Stimulated activated CD8-positive, alpha-beta memory T cell treated with anti-CD3 and anti-CD28 coated beads, Interleukin-2, amount 100 ng/mL, for 1 hour (primary cell): Measurements from ENCODE around the gene RASSF9.

ENCODE experiments used
- DNase-seq, 2 donors: peaks; one replicate each; pipeline ENCODE4 v3.0.0-alpha.2; 2020; ENCODE audit warnings: low read depth in 2 of 2

The RASSF9 gene

GRCh38 chr12:85821206-85821605, 15.0 kb downstream of the RASSF9 start:
- DNase-seq = no peak

DNA sequence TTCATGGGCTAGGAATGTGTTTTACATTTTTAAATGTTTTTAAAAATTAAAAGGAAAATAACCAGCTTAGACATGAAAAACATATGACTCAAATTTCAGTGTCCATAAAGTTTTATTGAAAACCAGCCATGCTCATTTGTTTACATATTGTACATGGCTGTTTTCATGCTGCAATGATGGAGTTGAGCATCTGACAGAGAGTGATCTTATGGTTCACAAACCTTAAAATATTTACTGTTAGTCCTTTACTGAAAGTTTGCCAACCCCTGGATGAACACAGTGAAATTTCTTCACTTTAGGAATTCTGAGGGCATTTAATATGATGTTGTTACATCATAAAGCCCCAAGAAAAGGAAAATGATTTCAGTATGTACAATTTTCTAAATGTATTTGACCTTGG, 16.1 kb downstream of the RASSF9 start:
- DNase-seq = no peak

- DNase-seq = no peak
Measured at GRCh38 chr12:85814741-85815140, 21.5 kb downstream of the RASSF9 start.

- no peak for DNase-seq
Measured at GRCh38 chr12:85814071-85814470, 22.1 kb downstream of the RASSF9 start.

DNA sequence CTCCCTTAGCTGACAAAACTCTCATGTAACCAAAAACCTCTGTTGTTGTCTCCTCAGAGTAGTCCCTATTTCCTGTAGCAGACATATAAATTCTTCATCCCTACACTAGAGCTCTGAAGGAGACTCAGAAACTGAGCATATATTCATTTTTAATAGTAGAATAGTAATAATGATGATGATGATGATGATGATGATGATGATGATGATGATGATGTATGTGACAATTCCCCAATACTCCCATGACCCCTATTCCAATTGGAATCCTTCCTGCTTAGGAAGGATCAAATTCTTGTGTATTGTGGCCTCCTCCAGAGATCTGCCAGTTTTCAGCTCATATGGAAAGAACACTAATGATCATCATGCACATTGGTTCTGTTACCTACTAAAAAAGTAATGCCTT, 26.7 kb downstream of the RASSF9 start:
- DNase-seq = no peak

DNA sequence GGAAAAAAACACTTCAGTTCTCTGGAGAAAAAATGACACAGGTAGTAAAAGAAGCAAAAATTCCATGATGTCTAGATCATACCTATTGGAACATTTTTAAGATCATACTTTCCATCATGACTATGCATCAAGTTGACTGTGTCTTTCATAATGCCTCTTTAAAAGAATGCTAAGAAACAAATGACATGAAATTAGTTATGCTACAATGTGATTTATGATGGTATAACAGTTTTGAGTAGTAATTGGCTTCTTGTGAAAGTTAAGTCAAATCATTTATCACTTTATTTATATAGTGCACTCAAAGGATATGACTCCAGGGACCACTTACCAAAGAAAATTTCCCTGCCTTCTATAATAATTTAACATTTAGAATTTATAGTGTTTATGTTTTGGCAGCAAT, 28.5 kb downstream of the RASSF9 start:
- DNase-seq = no peak

- DNase-seq = no peak
Measured at GRCh38 chr12:85805654-85806053, 30.6 kb downstream of the RASSF9 start.

- no peak for DNase-seq
Measured at GRCh38 chr12:85804663-85805062, 31.5 kb downstream of the RASSF9 start.

DNA sequence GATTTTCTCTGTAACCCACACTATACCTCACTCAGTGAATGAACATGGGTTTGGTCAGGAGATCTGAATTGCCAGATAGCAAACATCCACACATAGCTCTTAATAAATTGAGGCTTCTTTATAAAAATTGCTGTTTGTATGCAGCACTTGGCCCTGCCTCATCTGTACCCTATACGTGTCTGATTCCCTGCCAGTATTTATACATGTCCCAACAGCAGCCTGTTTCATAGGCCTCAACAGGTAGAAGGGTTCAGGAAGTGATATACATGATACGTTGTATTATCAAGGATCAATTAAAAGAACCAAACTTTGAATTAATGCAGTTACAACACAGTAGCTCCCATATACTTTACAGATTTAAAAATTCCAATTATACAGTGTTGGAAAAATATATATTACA, 32.3 kb downstream of the RASSF9 start:
- no peak for DNase-seq

- no peak for DNase-seq
Measured at GRCh38 chr12:85803231-85803630, 33.0 kb downstream of the RASSF9 start.

- no peak for DNase-seq
Measured at GRCh38 chr12:85798122-85798521, 38.1 kb downstream of the RASSF9 start.

- no peak for DNase-seq
Measured at GRCh38 chr12:85796001-85796400, 40.2 kb downstream of the RASSF9 start.

DNA sequence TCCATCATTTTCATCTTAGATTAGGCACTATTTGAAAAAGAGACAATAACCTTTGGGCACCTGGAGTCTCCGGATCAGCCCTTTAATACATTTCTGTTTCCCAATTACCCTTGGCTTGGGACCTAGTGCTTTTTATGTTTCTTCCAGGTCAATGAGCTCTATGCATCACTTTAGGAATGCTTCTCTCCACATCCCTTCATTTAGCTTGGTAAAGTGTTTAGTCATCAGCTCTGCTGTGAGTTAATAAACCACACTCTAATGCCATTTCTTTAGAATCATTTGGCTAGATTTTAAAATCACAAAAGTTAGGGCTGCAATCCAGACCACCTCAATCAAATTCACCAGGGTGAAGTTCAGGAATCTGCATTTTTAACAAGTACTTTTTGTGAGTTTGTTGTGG, 41.7 kb downstream of the RASSF9 start:
- DNase-seq = no peak

DNA sequence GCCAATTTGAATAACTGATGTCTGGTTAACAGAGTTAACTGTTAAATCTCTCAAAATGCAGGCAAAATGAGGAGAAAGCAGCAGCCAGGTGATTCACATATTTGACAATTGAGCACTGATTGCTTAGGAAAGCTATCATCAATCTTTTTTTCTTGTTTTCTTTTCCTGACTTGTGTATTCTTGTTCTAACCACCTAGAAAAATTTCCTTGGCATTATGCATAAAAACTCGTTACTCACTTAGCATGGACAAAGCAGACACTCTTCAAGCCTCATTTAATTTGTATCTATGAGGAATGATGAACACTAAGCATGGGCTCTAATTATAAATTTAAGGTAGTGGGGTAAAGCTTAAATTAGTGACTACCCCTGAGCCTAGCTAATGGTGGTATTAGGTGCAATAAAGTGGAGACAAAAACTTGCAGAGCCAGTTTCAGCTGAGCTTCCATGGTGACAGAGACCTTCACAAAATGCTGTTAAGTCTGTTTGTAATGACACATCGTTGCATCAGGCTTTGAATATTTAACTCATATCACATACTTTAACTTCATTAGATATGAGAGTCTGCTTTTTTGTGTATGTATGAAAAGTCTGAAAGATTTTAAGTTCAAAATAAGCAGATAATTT, 52.0 kb downstream of the RASSF9 start:
- no peak for DNase-seq

DNA sequence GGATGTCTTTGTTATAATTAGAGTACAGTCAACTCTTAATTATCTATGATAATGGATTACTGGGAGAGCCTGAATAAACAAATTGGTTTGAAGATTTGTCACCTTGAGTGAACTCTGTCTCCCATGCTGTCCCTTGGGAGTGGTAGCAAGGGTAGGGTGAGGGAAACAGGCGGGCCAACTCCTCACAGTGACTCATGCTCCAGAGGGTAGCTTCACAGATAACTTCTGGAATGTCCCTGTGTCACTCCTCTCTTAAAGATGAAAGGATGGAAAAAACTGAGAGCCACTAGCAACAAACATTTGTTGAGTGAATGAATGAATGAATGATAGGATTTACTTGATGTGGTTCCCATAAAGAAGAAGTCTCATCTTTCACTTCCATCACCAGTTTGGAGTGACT, 53.5 kb downstream of the RASSF9 start:
- no peak for DNase-seq

DNA sequence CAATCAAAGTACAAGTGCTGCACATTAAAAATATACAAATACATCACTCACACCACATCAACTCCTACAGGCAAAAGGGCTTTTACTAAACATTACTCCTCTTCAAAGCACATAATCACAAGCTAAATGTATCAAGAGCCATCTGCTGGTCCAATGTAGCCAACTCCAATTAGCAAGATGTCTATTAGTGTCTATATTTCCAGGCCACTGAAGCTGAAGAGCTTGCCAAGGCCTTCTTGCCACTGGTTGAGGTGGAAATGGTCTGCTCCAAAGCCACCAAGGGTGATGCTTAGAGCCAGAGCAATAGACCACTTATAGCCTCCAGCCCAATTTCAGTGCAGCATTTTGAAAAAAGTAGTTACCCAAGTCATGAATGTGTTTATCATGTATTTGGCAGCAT, 54.4 kb downstream of the RASSF9 start:
- DNase-seq = no peak

DNA sequence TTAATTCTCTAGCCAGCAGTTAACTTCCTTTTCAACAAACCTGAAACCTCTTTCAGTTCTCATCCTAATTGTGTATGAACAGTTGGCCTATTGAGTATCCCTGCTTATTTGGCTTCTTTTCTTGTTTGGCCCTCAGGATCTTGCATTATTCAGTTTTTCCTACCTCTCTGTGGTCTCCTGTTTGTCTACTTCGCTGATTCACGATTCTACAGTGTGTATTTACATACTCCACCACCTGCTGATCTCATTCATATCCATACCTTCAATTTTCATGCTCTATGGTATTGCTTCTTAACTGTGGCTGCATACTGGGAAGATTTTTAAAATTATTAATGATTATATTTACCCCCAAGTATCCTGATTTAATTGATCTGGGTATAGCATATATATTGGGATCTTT, 56.4 kb downstream of the RASSF9 start:
- DNase-seq = no peak

DNA sequence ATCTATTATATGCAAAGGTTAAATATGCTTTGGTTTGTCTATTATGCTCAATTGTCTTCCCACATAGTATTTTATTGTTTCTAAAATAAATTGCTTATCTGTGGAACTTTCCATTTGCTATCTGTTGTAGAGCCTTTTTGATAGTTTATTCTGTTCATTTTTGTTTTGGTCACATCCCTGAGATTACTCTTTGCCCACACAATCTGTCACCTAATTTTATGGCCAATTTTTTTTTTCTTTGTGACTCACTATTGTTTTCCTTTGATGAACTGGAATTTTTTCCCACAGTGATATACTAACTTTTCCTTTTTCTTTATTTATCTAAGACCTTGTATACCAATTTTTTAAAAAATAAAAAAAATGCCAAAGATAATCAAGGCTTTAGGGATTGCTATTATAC, 61.1 kb downstream of the RASSF9 start:
- no peak for DNase-seq

GRCh38 chr12:85765453-85765869, 70.7 kb downstream of the RASSF9 start:
- DNase-seq = no peak

GRCh38 chr12:85759623-85760022, 76.6 kb downstream of the RASSF9 start:
- no peak for DNase-seq

GRCh38 chr12:85759091-85759490, 77.1 kb downstream of the RASSF9 start:
- DNase-seq = no peak

DNA sequence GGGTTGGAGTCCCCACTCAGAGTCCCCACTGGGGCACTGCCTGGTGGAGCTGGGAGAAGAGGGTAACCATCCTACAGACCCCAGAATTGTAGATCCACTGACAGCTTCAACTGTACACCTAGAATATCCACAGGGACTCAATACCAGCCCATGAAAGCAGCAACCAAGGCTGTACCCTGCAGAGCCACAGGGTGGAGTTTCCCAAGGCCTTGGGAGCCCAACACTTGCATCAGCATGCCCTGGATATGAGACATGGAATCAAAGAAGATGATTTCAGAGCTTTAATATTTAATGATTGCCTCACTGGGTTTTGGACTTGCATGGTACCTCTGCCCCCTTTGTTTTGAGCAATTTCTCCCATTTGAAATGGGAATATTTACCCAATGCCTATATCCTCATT, 80.4 kb downstream of the RASSF9 start:
- DNase-seq = no peak
